IPS-NIHi7 (cell line): ENCODE results near the gene FAAH2.
A peak's percentile ranks its signal among the peaks of the same experiment; 100 is the strongest.
"Not testable (repeated sequence)": the region's sequence is repeated elsewhere in the genome, so short reads cannot be mapped to it uniquely, and the experiment has no call there.

Experiments
- DNase-seq: peaks from one replicate; pipeline ENCODE4 v3.0.0; 2012; ENCODE audit warnings: mixed read lengths; ENCODE audit errors: extremely low spot score

The FAAH2 gene

DNA sequence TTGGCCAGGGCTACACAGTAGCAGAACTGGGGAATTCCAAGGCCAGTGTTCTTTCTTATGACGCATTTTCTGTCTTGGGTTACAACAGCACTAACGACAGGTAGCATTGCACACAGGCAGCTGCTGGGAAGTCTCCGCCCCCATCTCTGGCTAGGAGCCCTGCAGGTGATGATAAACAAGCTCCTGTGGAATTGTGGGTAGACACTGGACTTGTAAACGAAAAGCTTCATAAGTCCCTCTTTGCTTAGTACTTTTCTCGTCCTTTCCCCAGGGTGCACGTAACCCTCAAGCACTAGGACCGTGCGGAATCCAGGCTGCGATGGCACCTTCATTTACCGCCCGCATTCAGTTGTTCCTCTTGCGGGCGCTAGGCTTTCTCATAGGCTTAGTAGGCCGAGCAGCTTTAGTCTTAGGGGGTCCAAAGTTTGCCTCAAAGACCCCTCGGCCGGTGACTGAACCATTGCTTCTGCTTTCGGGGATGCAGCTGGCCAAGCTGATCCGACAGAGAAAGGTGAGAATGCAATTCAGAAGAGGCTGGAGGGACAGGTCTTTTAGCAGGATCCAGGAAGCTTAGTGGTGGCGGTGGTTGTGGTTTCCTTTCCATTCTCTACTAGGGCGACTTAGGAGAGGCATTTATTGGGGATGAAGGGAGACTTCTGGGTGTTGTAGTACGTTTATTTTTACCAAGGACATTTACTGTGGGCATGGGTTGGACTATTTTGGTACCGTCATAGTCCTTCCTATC lies at the start of gene FAAH2:
TSS of gene FAAH2 (plus strand) at position 200 of the 745 bp plus-strand sequence. CDS start at position 320, 120 bp downstream.
- DNase-seq = peak; percentile 44

- no peak for DNase-seq
These were observed 44.5 kb upstream of the FAAH2 start for GRCh38 chrX:57241967-57242366.

DNA sequence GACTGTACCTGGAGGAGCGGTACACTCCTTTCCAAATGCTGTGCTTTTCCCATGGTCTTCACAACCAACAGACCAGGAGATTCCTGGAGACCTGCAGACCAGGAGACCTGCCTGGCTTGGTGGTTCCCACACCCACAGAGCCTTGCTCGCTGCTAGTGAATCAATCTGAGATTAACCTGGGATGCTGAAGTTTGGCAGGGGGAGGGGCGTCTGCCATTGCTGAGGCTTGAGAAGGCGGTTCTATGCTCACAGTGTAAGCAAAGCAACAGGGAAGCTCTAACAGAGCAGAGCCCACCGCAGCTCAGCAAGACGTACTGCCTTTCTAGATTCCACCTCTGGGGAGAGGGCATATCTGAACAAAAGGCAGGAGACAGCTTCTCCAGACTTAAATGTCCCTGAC lies 34.5 kb upstream of the FAAH2 start:
- no peak for DNase-seq

- DNase-seq = no peak
These were observed 21.4 kb upstream of the FAAH2 start for GRCh38 chrX:57265126-57265525.

- no peak for DNase-seq
These were observed 20.2 kb upstream of the FAAH2 start for GRCh38 chrX:57266275-57266674.

- DNase-seq = no peak
These were observed 19.6 kb upstream of the FAAH2 start for GRCh38 chrX:57266871-57267270.

DNA sequence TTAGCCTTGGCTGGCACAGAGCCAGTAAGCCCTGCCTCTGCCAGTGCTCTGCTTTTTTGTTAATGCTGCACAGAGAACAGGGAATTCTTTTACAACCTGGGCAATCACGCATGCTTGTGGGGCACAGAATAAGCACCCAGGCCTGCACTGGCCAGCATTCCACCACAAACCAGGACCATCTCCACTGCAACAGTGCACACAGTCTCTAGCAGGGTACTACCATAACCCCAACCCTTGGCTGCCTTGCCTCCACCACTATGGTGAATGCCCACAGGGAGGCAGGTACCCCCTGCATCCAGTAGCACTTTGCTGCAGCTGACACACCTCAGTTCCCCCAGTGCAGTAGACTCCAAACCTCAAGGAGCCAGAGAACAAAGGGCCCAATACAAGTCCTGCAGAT lies 19.2 kb upstream of the FAAH2 start:
- no peak for DNase-seq

DNA sequence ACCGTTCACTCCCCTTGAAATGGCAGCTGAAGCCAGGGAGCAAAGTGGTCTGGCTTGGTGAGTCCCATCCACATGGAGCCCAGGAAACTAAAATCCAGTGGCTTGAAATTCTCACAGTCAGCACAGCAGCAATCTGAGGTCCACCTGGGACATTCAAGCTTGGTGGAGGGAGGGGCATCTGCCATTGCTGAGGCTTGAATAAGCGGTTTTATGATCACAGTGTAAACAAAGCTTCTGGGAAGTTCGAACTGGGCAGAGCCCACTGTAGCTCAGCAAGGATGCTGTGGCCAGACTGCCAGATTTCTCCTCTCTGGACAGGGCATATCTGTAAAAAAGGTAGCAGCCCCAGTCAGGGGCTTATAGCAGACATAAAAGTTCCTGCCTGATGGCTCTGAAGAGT lies 15.5 kb upstream of the FAAH2 start:
- no peak for DNase-seq

DNA sequence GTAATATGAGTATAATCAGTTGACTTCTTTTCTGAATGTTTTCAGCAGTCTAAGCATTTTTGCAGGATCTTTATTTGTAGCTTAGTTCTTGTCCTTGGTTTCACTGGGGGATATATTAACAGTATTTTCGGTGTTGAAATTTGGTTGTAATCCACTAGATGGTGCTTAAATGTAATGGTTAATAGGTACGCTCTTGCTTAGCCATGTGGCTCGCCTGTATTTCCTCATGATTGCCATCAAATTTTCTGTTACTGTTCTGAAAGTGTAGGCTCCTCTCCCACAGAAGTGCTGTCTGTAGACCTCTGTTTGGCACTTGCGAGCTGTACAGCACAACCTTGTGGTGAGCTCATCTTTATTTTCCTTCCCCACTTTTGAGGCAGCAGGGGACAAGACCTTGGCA lies 3.9 kb upstream of the FAAH2 start:
- DNase-seq = no peak

- no peak for DNase-seq
These were observed 1.5 kb upstream of the FAAH2 start for GRCh38 chrX:57285001-57285400.

GRCh38 chrX:57289089-57289488 lies 2.6 kb downstream of the FAAH2 start:
- no peak for DNase-seq

GRCh38 chrX:57294961-57295360 lies 8.5 kb downstream of the FAAH2 start:
- DNase-seq = no peak

DNA sequence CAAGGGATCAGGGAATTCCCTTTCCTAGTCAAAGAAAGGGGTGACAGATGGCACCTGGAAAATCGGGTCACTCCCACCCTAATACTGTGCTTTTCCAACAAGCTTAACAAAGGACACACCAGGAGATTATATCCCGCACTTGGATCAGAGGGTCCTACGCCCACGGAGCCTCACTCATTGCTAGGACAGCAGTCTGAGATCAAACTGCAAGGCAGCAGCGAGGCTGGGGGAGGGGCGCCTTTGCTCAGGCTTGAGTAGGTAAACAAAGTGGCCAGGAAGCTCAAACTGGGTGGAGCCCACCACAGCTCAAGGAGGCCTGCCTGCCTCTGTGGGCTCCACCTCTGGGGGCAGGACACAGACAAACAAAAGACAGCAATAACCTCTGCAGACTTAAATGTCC lies 9.2 kb downstream of the FAAH2 start:
- not testable (repeated sequence) for DNase-seq

- no peak for DNase-seq
These were observed 27.2 kb downstream of the FAAH2 start for GRCh38 chrX:57313583-57314215.

- peak; percentile 16 for DNase-seq
These were observed 42.5 kb downstream of the FAAH2 start for GRCh38 chrX:57329008-57329407.

DNA sequence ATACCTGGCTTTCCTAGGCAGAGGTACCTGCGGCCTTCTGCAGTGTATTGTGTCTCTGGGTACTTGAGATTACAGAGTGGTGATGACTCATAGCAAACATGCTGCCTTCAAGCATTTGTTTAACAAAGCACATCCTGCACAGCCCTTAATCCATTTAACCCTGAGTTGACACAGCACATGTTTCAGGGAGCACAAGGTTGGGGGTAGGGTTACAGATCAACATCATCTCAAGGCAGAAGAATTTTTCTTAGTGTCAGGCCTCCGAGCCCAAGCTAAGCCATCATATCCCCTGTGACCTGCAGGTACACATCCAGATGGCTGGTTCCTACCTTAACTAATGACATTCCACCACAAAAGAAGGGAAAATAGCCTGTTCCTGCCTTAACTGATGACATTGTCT lies 49.3 kb downstream of the FAAH2 start:
- DNase-seq = not testable (repeated sequence)

DNA sequence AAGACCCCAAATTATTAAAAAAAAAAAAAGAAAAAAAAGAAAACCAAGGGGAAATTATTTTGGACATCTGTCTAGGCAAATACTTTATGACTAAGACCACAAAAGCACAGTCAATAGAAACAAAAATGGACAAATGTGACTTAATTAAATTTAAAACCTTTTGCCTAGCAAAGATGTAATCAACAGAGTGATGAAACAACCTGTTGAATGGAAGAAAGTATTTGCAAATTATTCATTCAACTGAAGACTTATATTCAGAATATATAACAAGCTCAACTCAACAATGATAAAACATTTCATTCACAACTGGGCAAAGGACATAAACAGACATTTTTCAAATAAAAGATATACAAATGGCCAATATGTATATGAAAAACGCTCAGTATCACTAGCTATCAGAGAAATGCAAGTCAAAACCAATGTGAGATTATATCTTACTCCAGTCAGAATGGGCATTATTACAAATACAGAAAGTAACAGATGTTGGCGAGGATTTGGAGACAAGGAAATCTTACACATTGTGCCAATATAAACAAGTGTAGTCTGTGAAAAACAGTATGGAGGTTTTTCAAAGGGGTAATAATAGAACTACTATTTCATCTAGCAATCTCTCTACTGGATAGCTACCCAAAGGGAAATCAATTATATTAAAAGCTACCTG lies 67.1 kb downstream of the FAAH2 start:
- no peak for DNase-seq

DNA sequence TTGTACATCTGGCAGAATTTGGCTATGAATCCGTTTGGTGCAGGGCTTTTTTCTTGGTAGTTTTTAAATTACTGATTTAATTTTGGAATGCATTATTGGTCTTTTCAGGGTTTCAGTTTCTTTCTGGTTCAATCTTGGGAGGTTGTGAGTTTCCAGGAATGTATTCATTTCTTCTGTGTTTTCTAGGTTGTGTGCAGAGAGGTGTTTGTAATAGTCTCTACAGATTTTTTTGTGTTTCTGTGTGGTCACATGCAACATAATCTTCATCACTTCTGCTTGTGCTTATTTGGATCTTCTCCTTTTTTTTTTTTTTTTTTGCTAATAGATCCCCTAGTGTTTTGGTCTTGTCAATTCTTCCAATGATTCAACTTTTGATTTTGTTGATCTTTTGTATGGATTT lies 77.6 kb downstream of the FAAH2 start:
- DNase-seq = no peak

- no peak for DNase-seq
These were observed 79.9 kb downstream of the FAAH2 start for GRCh38 chrX:57366430-57366829.

DNA sequence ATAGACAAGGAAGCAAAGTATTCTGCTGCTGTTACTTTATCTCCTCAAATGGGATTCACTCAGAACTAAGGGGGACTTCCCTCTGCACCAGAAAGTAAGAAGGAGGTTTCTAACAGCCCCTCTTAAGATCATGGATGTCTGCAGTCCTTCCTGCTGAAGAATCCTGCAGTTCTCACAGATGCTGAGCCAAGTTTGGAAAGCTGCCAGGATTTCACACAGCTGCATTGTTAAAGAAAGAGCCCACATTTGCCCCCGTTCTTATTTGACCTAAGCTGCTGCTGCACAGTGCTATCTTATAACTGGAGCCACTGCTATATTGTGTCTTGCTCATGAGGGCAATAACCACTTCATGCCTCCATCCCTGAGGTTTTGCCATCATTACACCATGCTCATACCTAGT lies 81.1 kb downstream of the FAAH2 start:
- no peak for DNase-seq

GRCh38 chrX:57368158-57368557 lies 81.7 kb downstream of the FAAH2 start:
- no peak for DNase-seq

- no peak for DNase-seq
These were observed 92.8 kb downstream of the FAAH2 start for GRCh38 chrX:57379296-57379695.
